ENCODE data around the gene MARF1. TPM values are rescaled to one million over a fixed set of nuclear protein-coding genes. Genes with fewer than 3 reads are reported as not detected.
"Not testable (repeated sequence)": the region's sequence is repeated elsewhere in the genome, so short reads cannot be mapped to it uniquely, and the experiment has no call there.

Gene MARF1
- total RNA-seq, 2 experiments from 2014 or later, result 53.6 to 55.5 TPM

DNA sequence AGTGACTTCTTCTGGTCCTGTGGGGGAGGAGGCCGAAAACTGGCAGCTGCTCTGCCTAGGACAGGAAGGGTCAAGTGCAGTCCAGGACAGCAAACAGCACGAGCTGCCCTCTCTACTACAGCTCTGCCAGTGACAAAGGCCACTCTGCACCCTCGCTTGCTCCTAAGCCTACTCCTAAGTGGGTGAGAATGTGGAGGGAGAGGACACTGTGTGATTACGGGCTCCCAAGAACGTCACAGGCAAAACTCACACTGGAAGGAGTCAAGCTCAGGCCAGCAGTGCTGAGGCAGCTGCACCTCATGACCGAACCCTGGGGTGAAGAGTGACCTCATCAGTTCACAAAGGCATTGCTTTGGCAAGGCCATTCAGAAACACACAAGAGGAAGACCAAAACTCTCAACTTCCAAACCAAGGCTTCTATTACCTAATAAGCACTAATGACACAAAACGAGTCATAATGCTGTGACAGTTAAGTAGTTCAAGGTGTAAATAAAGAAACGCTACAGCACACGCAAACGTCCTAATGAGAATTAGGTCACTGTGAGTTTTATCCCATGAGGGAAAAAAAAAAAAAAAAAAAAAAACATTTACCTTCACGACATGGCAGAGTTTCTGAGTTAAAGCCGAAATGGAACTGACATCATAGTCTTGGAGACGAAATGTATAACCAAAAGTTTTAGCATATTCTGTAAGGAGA, 35.1 kb downstream of the MARF1 start:
- POLR2A ChIA-PET, result no interaction called here
- CTCF ChIA-PET, result no interaction called here

- POLR2A ChIA-PET, CTCF ChIA-PET: not testable (repeated sequence)
Observed at GRCh38 chr16:15607221-15607699, 35.7 kb downstream of the MARF1 start.

DNA sequence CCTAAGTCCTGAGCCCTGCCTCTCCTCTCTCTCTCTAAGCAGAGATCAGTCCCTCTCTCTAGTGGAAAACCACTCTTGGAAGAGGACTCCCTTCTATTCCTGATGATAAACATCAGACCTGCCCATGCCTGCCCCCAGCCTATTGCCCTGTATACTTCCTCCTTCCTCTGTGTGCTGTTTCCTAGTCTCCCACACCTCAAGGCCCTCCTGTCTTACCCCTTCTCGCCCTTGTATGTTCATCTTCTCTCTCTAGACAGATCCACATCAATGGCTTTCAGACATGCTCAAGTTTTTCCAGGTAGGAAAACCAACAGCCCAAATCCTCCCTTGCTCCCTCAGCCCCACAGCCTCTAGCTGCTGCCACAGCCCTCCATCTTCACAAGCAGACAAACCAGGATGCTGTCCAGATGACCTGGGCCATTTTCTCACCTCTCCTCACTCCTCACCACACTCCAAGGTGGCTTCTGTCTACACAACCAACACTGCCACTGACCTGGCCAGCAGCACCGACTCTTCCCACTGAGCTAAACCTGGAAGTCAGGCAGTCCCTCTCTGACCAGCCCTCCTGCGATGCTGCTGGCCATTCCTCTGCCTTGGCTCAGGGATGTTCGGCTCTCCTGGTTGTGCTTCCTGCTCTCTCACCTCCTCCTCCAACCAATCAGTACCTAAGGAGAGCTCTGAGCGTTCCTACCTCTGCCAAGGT, 36.3 kb downstream of the MARF1 start:
- CTCF ChIA-PET, result no interaction called here

GRCh38 chr16:15605839-15606517, 37.0 kb downstream of the MARF1 start:
- CTCF ChIA-PET, result no interaction called here
- POLR2A ChIA-PET, result no interaction called here

More for the DNA sequence above, 36.3 kb downstream of the MARF1 start:
- POLR2A ChIA-PET, result no interaction called here

- ChIA-PET POLR2A (no interaction called here), CTCF (no interaction called here)
Observed at GRCh38 chr16:15604460-15605440, 38.2 kb downstream of the MARF1 start.

DNA sequence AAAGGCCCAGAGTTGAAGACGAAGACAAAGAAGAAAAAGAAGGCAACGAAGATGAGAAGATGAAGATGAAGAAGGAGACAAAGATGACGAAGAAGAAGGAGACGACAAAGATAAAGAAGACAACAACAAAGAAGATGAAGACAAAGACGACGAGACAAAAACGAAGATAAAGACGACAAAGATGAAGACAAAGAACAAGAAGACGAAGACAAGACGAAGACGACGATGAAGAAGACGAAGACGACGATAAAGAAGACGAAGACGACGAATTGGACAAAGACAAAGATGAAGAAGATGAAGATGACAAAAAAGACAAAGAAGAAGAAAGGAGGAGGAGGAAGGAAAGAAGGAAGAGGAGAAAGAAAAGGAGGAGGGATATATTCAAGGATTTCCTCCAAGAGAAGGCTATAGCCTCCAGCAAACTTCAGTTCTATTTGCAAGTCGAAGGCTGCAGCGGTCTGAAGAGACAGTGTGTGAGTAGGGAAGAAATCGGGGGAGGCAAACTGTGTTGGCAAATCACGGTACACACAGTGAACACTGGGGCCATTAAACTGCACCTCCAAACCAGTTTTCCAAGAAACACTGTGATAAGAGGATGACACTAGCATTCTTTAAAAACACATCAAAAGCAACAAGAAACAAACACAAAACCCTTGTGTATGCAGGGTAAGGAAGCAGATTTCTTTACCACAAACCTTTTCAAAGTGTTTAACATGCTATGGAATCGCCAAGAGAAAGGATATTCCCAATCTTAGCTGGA, 40.5 kb downstream of the MARF1 start:
- POLR2A ChIA-PET, result no interaction called here
- CTCF ChIA-PET, result no interaction called here

- POLR2A ChIA-PET, result no interaction called here
Observed at GRCh38 chr16:15601212-15601879, 41.6 kb downstream of the MARF1 start.

DNA sequence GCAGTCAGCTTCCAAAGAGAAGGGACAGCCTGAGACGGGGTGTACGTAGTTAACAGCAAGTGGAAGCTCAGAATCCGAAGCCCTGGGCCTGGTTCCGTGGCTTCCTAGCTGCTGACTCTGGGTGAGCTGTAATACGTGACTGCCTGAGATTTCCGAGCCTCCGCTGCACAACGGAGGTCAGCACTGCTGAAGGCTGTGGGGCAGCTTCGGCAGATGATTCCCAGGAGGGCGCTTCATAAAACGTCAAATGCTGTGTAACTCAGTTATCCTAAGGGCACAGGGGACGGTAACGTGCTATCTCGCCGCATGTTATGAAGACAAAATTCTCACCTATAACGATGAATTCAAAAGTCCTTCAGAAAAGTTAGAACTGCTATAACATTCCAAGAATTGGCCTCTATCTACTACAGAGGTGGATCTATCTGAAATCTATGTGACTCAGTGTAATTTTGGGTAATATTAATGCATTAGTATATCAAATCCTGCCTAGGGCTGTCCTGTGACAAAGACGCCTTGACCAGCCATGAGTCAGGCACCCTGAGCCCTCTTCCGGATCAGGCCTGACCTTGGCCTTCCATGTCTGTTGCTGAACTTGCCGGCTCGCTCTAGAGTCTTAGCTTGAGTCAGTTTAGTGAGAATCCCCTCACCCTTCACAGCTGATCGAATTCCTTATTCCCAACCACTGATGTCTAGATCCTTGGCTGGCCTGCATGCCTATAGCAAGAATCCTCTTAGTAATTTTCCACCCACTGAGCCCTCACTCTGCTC, 43.5 kb downstream of the MARF1 start:
- POLR2A ChIA-PET, result no interaction called here
- CTCF ChIA-PET, result interaction anchor here (0.6 kb wide), 1 partner anchor 34 kb away, joined by 4 read pairs; no protein-coding TSS in a partner anchor

More at GRCh38 chr16:15601212-15601879, 41.6 kb downstream of the MARF1 start:
- CTCF ChIA-PET, result no interaction called here

DNA sequence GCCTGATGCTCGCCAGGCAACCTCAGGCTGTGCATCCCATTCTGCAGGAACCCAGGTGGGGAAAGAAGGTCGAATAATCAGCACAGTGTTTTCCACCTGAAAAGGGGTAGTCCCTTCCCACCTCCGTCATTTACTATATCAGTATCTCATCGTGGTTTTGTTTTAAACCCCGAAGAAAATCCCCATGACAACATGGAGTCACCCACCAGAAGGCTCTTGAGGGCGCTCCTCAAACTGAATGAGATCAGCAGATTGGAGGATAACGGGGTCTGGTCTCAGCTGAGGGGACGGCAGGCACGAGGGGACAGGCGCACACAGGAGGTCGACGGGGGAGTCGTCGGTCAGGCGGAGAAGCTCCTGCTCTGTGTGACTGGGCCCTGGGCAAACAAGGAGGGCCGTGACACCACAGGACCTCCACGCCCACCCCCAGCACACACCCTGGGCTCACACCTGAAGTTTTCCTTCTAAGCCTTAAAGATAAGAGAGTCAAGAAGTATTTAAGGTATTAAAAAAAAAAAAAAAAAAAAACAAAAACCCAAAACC, 44.2 kb downstream of the MARF1 start:
- POLR2A ChIA-PET, result no interaction called here
- CTCF ChIA-PET, result interaction anchor here (0.7 kb wide), 1 partner anchor 171 kb away, joined by 3 read pairs; no protein-coding TSS in a partner anchor

DNA sequence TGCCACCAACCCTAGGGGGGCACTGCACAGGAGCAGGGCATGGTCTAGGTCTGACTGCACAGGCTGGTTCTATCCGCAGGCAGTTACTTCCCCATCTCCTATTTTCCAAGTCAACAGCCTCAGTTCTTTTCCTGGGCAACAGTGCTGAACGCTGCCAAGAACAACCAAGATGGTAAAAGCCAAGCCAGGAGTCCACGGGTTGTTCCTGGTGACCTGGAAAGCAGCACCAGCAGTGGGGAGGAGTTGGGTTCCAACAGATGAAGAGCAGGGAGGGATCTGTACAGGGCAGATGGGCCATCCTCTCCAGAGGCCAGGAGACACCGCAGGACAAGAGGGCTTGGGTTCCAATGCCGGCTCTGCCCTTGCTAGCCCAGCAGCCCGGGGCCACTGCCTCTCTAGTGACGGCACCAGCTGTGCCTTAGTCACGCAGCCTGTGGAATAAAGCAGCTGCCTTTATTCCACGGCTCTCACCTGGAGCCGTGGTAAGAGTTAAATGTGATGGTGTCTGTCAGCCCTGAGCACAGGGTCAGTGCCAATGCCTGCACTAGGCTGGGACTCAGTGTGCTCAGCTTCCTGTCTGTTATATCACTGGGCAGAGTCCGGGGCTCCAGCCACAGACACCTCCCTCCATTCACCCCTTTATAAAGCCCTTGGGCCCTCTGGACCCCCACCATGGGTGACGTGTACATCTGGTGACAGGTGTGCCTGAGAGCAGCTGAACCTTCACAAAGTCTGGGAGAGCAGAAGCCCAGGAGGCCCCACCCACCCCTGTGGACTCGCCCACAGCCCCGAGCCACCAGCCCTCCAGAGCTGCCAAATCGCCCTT, 44.9 kb downstream of the MARF1 start:
- ChIA-PET CTCF (interaction anchor here (0.7 kb wide), 1 partner anchor 170 kb away, joined by 3 read pairs; no protein-coding TSS in a partner anchor), POLR2A (no interaction called here)

DNA sequence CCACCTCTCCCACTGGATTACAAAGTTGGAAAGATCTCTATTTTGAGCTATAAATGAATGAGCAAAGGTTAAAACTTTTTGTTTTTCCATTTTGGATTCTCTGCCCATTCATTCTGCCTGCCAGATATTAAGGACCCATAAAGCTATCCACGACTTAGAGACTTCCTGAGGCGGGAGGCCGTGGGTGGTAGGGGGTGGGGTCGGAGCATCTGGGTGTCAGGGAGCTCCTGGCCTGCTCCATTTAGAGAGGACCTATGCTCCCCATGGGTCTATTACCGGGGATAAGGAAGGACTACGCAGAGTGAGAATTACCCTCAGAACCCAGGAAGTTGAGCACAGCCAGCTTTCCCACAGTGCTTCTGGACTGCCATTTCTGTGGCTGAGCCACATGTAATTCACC, 45.8 kb downstream of the MARF1 start:
- POLR2A ChIA-PET, result no interaction called here
- CTCF ChIA-PET, result no interaction called here

DNA sequence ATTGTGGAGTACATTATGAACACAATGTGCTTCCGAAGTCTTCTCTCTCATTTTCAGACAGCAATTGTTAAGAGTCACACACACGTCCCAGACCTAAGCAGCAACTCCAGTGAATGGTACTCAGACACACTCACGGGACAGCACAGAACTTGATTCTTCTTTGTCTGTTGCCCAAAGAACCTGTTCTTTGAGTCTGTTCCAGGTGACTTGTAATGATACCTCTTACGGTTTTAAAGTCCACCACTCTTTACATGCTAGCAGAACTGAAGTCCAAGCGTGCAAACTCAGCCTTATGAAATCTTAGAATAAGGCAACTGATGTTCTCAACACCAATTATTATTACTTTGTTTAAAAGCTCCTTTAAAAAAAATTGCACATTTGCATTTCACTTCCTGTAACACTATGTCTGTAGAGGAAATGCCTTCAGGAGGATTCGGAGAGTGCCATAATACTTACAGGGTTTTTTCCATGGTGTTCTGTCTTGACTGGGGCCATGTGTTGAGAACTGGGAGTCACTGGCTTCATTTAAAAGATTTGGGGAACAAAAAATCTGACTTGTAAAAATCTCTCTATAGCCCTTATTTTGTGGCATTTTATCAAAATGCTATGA, 48.1 kb downstream of the MARF1 start:
- CTCF ChIA-PET, result no interaction called here
- POLR2A ChIA-PET, result no interaction called here

- ChIA-PET POLR2A (no interaction called here), CTCF (interaction anchor here (1.4 kb wide), 1 partner anchor 42 kb away, joined by 4 read pairs; no protein-coding TSS in a partner anchor)
Observed at GRCh38 chr16:15593235-15593634, 49.7 kb downstream of the MARF1 start.

GRCh38 chr16:15592324-15592723, 50.6 kb downstream of the MARF1 start:
- ChIA-PET POLR2A (no interaction called here), CTCF (interaction anchor here (0.6 to 1.4 kb wide), 2 partner anchors 43 to 84 kb away, joined by 3 to 4 read pairs; no protein-coding TSS in a partner anchor)

DNA sequence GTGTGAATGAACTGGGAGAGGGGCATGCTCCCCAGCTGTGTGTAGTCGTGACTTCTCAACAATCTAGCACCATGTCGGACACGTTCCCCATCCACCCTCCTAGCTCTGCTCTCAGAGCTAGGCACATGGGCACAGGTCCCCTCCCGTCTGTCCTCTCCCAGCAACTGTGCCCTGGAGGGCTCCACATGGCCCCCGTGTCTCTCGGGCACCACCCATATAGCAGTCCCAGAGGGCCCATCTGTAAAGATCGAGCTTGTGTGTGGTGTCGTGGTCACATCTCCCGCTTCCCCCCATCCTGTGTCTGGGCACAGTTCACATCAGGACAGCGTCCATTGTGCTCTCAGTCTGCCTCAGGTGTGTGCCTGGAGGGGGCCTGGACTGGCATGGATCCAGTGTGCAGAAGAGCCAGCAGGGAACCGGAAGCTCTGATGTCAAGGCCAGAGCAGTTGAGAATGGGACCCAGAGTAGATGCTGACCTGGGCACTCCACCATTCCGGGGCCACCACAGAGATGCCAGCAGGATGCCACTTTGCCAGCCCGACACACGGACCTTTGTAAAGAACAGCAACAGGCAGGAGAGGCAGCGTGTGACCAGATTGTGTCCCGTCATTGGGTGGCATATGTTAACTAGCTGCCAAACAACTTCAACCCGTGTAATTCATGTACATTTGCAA, 55.7 kb downstream of the MARF1 start:
- POLR2A ChIA-PET, result no interaction called here

More for the DNA sequence above, 55.7 kb downstream of the MARF1 start:
- CTCF ChIA-PET, result no interaction called here
